ENCODE data around the gene TMEM72. TPM values are rescaled to one million over a fixed set of nuclear protein-coding genes. Genes with fewer than 3 reads are reported as not detected.

Gene TMEM72
- total RNA-seq, 1 donor from 2014 or later, result under 0.01 TPM

- H3K4me3 ChIP-seq (ENCODE audit: low read length in 3 of 3), result no peak overlapping the region
- no peaks in the 10 kb centered on the region for H3K9me3 ChIP-seq (ENCODE audit: control insufficient read depth in 3 of 3, low read length in 3 of 3)
- H3K27me3 ChIP-seq (ENCODE audit: control insufficient read depth in 3 of 3, insufficient read depth in 3 of 3, low read length in 3 of 3), result no peaks in the 10 kb centered on the region
- H3K36me3 ChIP-seq (ENCODE audit: control insufficient read depth in 3 of 3, insufficient read depth in 3 of 3, low read length in 3 of 3), result no peaks in the 10 kb centered on the region
- H3K27ac ChIP-seq (ENCODE audit: low read depth, low read length), result no peak overlapping the region
- H3K9ac ChIP-seq (ENCODE audit: low read depth in 1 of 3, low read length in 3 of 3), result no peak overlapping the region
- peaks cover 0 to 4% (median 3%) of the 10 kb centered on the region in 3 donors for H3K4me1 ChIP-seq (ENCODE audit: control insufficient read depth in 3 of 3, insufficient read depth in 3 of 3, low read length in 3 of 3)
Measured at GRCh38 chr10:44899450-44900080, 11.6 kb upstream of the TMEM72 start.

- Histone ChIP-seq H3K9me3 (ENCODE audit: control insufficient read depth in 3 of 3, low read length in 3 of 3) (no peaks in the 10 kb centered on the region), H3K4me1 (ENCODE audit: control insufficient read depth in 3 of 3, insufficient read depth in 3 of 3, low read length in 3 of 3) (peaks cover 5 to 8% (median 7%) of the 10 kb centered on the region in 3 donors), H3K27ac (ENCODE audit: low read depth, low read length) (no peak overlapping the region), H3K36me3 (ENCODE audit: control insufficient read depth in 3 of 3, insufficient read depth in 3 of 3, low read length in 3 of 3) (no peaks in the 10 kb centered on the region), H3K27me3 (ENCODE audit: control insufficient read depth in 3 of 3, insufficient read depth in 3 of 3, low read length in 3 of 3) (no peaks in the 10 kb centered on the region), H3K4me3 (ENCODE audit: low read length in 3 of 3) (no peak overlapping the region), H3K9ac (ENCODE audit: low read depth in 1 of 3, low read length in 3 of 3) (no peak overlapping the region)
Measured at GRCh38 chr10:44902941-44903545, 8.1 kb upstream of the TMEM72 start.

- Histone ChIP-seq H3K9ac (ENCODE audit: low read depth in 1 of 3, low read length in 3 of 3) (no peak overlapping the region), H3K27me3 (ENCODE audit: control insufficient read depth in 3 of 3, insufficient read depth in 3 of 3, low read length in 3 of 3) (no peaks in the 10 kb centered on the region), H3K9me3 (ENCODE audit: control insufficient read depth in 3 of 3, low read length in 3 of 3) (no peaks in the 10 kb centered on the region), H3K4me1 (ENCODE audit: control insufficient read depth in 3 of 3, insufficient read depth in 3 of 3, low read length in 3 of 3) (peaks cover 18 to 22% (median 20%) of the 10 kb centered on the region in 3 donors), H3K4me3 (ENCODE audit: low read length in 3 of 3) (no peak overlapping the region), H3K36me3 (ENCODE audit: control insufficient read depth in 3 of 3, insufficient read depth in 3 of 3, low read length in 3 of 3) (no peaks in the 10 kb centered on the region), H3K27ac (ENCODE audit: low read depth, low read length) (no peak overlapping the region)
Measured at GRCh38 chr10:44906486-44906885, 4.7 kb upstream of the TMEM72 start.

GRCh38 chr10:44907556-44907955 is 3.6 kb upstream of the TMEM72 start:
- Histone ChIP-seq H3K9ac (ENCODE audit: low read depth in 1 of 3, low read length in 3 of 3) (no peak overlapping the region), H3K4me1 (ENCODE audit: control insufficient read depth in 3 of 3, insufficient read depth in 3 of 3, low read length in 3 of 3) (peaks cover 18 to 22% (median 20%) of the 10 kb centered on the region in 3 donors), H3K27me3 (ENCODE audit: control insufficient read depth in 3 of 3, insufficient read depth in 3 of 3, low read length in 3 of 3) (no peaks in the 10 kb centered on the region), H3K36me3 (ENCODE audit: control insufficient read depth in 3 of 3, insufficient read depth in 3 of 3, low read length in 3 of 3) (no peaks in the 10 kb centered on the region), H3K27ac (ENCODE audit: low read depth, low read length) (no peak overlapping the region), H3K4me3 (ENCODE audit: low read length in 3 of 3) (no peak overlapping the region), H3K9me3 (ENCODE audit: control insufficient read depth in 3 of 3, low read length in 3 of 3) (no peaks in the 10 kb centered on the region)

- H3K27me3 ChIP-seq (ENCODE audit: control insufficient read depth in 3 of 3, insufficient read depth in 3 of 3, low read length in 3 of 3), result no peaks in the 10 kb centered on the region
- peak overlapping the region in 1 of 3 donors; percentile 33 for H3K9ac ChIP-seq (ENCODE audit: low read depth in 1 of 3, low read length in 3 of 3)
- H3K4me3 ChIP-seq (ENCODE audit: low read length in 3 of 3), result peak overlapping the region; percentile 14 to 24 (median 15)
- no peaks in the 10 kb centered on the region for H3K9me3 ChIP-seq (ENCODE audit: control insufficient read depth in 3 of 3, low read length in 3 of 3)
- no peak overlapping the region for H3K27ac ChIP-seq (ENCODE audit: low read depth, low read length)
- no peaks in the 10 kb centered on the region for H3K36me3 ChIP-seq (ENCODE audit: control insufficient read depth in 3 of 3, insufficient read depth in 3 of 3, low read length in 3 of 3)
- peaks cover 18 to 20% (median 19%) of the 10 kb centered on the region in 3 donors for H3K4me1 ChIP-seq (ENCODE audit: control insufficient read depth in 3 of 3, insufficient read depth in 3 of 3, low read length in 3 of 3)
Measured at GRCh38 chr10:44908066-44908749, 2.9 kb upstream of the TMEM72 start.

GRCh38 chr10:44908936-44909630 is 2.1 kb upstream of the TMEM72 start:
- peaks cover 17 to 22% (median 18%) of the 10 kb centered on the region in 3 donors for H3K4me1 ChIP-seq (ENCODE audit: control insufficient read depth in 3 of 3, insufficient read depth in 3 of 3, low read length in 3 of 3)

DNA sequence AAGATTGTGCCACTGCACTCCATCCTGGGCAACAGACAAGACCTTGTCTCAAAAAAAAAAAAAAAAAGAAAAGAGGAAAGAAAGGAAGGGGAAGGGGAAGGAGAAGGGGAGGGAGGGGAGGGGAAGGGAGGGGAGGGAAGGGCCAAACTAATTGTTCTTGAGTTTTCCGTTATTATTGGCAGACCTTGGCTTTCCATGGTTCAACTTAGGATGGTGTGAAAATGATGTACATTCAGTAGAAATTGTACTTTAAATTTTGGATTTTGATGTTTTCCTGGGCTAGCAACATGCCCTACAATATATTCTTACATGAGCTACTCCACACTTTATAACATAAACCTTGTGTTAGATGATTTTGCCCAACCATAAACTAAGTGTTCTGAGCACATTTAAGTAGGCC is 1.2 kb upstream of the TMEM72 start:
- Histone ChIP-seq H3K36me3 (ENCODE audit: control insufficient read depth in 3 of 3, insufficient read depth in 3 of 3, low read length in 3 of 3) (no peaks in the 10 kb centered on the region), H3K4me3 (ENCODE audit: low read length in 3 of 3) (no peak overlapping the region), H3K27ac (ENCODE audit: low read depth, low read length) (no peak overlapping the region), H3K27me3 (ENCODE audit: control insufficient read depth in 3 of 3, insufficient read depth in 3 of 3, low read length in 3 of 3) (no peaks in the 10 kb centered on the region), H3K4me1 (ENCODE audit: control insufficient read depth in 3 of 3, insufficient read depth in 3 of 3, low read length in 3 of 3) (peaks cover 17 to 23% (median 18%) of the 10 kb centered on the region in 3 donors), H3K9ac (ENCODE audit: low read depth in 1 of 3, low read length in 3 of 3) (no peak overlapping the region), H3K9me3 (ENCODE audit: control insufficient read depth in 3 of 3, low read length in 3 of 3) (no peaks in the 10 kb centered on the region)

More at GRCh38 chr10:44908936-44909630, 2.1 kb upstream of the TMEM72 start:
- Histone ChIP-seq H3K4me3 (ENCODE audit: low read length in 3 of 3) (no peak overlapping the region), H3K27ac (ENCODE audit: low read depth, low read length) (no peak overlapping the region), H3K27me3 (ENCODE audit: control insufficient read depth in 3 of 3, insufficient read depth in 3 of 3, low read length in 3 of 3) (no peaks in the 10 kb centered on the region), H3K9me3 (ENCODE audit: control insufficient read depth in 3 of 3, low read length in 3 of 3) (no peaks in the 10 kb centered on the region), H3K36me3 (ENCODE audit: control insufficient read depth in 3 of 3, insufficient read depth in 3 of 3, low read length in 3 of 3) (no peaks in the 10 kb centered on the region), H3K9ac (ENCODE audit: low read depth in 1 of 3, low read length in 3 of 3) (peak overlapping the region in 2 of 3 donors; percentile 54)

DNA sequence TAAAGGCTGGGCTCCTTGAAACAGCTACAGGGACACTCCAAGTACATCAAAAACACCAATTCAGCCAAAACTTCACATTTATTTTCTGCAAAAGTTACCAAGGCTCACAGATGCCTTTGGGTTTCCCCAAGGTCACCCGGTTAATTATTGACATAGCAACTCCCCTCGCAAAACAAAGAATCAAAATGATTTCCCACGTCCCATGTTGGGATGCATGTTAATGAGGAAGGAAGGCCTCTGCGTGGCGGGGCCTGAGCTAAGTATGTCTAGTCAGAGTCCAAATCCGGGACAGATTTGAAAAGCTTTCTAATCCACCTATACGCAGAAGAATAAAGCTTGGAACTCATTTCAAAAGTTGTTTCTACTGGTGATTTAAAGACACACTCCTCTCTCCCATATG is 535 bp upstream of the TMEM72 start:
- Histone ChIP-seq H3K4me1 (ENCODE audit: control insufficient read depth in 3 of 3, insufficient read depth in 3 of 3, low read length in 3 of 3) (peaks cover 17 to 23% (median 18%) of the 10 kb centered on the region in 3 donors), H3K27ac (ENCODE audit: low read depth, low read length) (no peak overlapping the region), H3K36me3 (ENCODE audit: control insufficient read depth in 3 of 3, insufficient read depth in 3 of 3, low read length in 3 of 3) (no peaks in the 10 kb centered on the region)

DNA sequence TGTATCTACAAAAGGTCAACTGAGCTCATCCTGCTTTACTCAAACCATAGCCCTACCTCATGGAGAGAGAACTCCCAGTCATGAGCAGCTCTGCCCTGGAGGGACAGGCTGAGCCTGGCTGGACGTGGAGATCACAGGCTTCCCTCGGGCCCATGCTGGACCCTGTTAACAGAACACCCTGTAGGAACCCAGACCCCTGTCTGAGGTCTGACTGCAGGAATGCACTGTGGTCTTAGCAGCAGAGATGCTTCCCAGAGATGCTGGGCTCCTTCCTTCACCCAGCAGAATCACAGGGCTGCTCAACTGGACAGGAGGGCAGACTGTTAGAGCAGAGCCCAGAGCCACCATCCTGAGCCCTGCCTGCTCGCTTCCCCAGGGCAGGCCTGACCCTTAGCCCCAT is 814 bp downstream of the TMEM72 start:
- Histone ChIP-seq H3K27me3 (ENCODE audit: control insufficient read depth in 3 of 3, insufficient read depth in 3 of 3, low read length in 3 of 3) (no peaks in the 10 kb centered on the region), H3K4me3 (ENCODE audit: low read length in 3 of 3) (no peak overlapping the region), H3K9me3 (ENCODE audit: control insufficient read depth in 3 of 3, low read length in 3 of 3) (no peaks in the 10 kb centered on the region), H3K9ac (ENCODE audit: low read depth in 1 of 3, low read length in 3 of 3) (no peak overlapping the region), H3K36me3 (ENCODE audit: control insufficient read depth in 3 of 3, insufficient read depth in 3 of 3, low read length in 3 of 3) (no peaks in the 10 kb centered on the region), H3K27ac (ENCODE audit: low read depth, low read length) (no peak overlapping the region), H3K4me1 (ENCODE audit: control insufficient read depth in 3 of 3, insufficient read depth in 3 of 3, low read length in 3 of 3) (peaks cover 17 to 23% (median 18%) of the 10 kb centered on the region in 3 donors)

More for the DNA sequence above, 535 bp upstream of the TMEM72 start:
- Histone ChIP-seq H3K27me3 (ENCODE audit: control insufficient read depth in 3 of 3, insufficient read depth in 3 of 3, low read length in 3 of 3) (no peaks in the 10 kb centered on the region), H3K4me3 (ENCODE audit: low read length in 3 of 3) (no peak overlapping the region), H3K9ac (ENCODE audit: low read depth in 1 of 3, low read length in 3 of 3) (no peak overlapping the region), H3K9me3 (ENCODE audit: control insufficient read depth in 3 of 3, low read length in 3 of 3) (no peaks in the 10 kb centered on the region)
